ENCODE measurements around the gene CBX2.
A peak's percentile ranks its signal among the peaks of the same experiment; 100 is the strongest.
"Not testable (repeated sequence)": the region's sequence is repeated elsewhere in the genome, so short reads cannot be mapped to it uniquely, and the experiment has no call there.

CBX2 gene

DNA sequence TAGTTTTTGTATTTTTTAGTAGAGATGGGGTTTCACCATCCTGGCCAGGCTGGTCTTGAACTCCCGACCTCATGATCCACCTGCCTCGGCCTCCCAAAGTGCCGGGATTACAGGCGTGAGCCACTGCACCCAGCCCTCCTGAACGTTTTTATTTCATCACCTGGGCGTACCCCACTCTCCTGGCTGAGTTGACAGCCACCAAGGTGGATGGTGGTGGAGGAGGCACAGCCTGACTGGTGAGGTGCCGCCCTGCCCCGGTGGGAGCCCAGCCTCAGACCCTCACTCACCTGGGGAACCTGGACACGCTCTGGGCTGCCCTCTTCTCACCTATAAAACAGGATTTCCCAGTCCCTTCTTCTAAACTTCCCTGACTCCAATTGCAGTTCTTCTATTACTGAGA, 5.2 kb upstream of the CBX2 start:
- not testable (repeated sequence) for DNase-seq

DNA sequence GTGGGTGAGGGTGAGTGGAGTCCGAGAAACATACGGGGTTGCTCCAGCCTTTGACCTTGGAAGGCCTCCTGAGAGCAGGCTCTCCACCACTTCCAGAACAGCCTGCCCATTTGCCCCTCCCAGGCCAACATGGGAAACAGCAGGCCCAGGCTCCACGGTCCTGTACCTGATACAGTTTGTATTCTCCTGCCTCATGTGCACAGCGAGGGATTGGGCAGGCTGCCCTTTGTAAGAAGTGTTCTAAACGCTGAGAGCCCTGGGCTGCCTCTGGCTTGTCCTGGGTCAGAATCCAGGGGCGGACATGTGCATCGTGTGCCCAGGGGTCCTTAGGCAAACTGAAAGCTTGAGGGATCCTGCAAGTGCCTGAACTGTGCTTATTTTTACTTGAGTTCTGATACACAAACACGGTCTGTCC, 3.4 kb upstream of the CBX2 start:
- no peak for DNase-seq

DNA sequence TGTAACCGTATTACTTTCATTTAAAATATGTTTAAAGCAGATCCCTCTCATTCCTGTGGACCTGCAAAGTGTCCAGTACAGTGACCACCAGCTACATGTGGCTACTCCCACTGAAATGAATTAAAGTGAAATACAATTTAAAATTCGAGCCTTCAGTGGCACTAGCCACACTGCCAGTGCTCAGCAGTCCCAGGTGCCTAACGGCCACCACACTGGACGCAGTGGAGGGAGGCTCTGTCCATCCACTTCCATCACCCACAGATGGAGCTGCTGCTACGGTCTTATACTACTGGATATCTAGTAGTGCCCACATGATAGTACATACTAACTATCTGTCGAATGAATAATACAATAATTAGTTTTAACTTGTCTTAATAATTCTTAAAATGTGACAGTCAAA, 2.3 kb upstream of the CBX2 start:
- no peak for DNase-seq

DNA sequence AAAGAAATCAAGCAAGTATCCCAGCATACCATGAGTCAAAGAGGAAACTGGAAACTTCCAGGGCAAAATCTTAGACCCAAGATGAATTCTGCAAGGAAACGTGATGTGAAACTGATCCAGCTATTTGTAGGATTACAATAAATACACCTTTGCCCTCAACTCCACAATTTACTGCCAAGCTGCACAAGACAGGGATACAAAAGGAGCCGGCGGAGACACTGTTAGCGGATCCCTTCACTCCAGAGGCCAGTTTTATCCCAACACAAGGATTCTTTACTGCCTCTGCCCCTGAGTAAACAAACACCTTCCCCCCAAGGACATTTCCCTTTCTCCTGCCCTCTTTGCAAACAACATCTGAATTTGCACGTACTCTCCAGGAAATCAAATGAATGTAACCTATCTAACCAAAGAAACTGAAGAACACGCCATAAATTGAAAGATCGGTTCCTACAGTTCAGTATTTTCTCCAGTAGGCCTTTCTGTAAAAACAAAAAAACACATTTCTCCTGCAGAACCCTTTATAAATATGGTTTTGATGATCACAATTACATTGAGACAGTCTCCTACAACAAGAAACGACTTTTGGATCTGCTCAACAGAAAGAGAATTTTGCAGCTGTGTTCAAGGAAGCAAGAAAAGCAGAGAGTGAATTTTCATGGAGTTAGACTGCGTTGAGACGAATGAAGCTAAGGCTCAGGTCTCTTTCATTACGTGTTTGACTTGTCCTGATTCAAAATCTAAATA, 1.4 kb upstream of the CBX2 start:
- DNase-seq = no peak

DNA sequence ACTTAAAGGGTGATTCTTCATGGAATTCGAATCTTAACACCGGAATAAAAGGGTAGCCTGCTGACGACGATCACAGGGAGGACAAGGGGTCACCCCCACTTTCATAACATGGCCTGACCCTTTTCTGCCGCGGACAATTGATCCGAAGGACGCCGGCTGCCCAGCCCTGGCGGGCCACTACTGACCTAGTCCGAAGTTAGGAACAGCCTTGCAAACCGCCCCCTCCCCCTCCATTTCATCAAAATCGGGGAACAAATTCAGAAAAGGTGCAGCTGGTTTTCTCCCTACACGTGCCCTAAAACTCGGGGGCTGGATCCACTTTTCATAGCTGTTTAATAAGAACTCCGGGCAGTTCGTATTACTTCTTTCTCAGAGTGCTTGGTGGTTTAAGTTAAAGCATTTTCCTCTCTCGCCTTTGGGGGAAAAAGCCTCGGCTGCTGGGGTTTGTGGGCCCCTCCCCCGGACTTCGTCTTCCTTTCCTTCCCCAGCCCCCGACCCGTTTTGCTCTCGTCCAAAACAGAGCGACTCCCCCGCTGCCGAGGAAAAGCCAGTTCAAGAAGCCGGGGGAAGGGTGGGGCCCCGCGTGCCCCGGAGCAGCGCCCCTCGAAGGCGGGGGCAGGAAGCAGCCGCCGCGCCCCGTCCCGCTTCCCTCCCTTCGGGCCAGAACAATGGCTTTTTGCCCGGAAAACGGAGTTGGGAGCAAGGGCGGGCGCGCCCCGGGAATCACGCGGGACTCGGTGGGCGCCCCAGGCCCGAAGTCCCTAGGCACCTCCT, 641 bp upstream of the CBX2 start:
- DNase-seq = peak; percentile 67

DNA sequence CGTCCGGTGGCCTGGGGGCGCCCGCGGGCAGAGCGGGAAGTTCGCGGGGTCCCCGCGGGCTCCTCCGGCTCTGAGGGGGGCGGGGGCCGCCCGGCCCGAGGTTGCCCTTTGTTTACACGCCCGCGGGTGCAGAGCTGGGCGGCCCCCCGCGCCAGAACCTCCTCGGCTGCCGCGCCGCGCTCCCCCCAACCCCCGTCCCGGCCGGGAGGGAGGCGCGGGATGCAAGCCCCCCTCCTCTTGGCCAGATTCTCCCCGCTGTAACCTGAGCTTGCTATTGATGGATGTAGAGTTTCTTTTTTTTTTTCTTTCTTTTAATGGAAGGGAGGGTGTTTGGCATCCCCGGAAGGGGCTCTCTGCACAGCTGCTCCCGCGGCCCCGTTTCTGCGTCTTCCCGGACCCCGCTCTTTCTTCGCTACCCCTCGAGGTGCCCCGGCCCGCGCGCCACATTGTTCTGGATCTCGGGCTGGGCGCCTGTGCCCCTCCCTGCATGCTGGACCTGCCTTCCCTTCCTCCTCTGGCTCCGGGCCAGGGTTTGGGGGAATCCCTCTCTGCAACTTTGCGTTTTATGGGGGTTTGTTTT, 646 bp downstream of the CBX2 start:
- peak; percentile 47 for DNase-seq

DNA sequence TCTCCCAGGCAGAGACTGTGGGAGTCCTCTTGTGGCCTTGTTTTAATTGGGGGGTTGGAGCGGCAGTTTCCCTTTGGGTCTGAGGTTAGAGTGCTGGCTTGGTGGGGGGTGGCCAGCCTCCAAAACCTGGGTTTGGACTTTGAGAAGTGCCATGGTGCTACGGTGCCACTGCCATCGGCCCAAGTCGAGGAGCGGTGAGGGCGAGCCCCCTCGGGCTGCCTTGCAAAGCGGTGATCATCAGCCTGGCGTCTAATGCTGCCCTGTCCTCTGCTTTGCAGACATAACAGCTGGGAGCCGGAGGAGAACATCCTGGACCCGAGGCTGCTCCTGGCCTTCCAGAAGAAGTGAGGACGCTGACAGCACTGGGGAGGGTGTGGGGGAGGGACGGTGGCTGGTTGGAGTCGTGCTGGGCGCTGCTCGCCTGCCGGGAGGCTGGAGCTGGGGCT, 1.2 kb downstream of the CBX2 start:
- no peak for DNase-seq

DNA sequence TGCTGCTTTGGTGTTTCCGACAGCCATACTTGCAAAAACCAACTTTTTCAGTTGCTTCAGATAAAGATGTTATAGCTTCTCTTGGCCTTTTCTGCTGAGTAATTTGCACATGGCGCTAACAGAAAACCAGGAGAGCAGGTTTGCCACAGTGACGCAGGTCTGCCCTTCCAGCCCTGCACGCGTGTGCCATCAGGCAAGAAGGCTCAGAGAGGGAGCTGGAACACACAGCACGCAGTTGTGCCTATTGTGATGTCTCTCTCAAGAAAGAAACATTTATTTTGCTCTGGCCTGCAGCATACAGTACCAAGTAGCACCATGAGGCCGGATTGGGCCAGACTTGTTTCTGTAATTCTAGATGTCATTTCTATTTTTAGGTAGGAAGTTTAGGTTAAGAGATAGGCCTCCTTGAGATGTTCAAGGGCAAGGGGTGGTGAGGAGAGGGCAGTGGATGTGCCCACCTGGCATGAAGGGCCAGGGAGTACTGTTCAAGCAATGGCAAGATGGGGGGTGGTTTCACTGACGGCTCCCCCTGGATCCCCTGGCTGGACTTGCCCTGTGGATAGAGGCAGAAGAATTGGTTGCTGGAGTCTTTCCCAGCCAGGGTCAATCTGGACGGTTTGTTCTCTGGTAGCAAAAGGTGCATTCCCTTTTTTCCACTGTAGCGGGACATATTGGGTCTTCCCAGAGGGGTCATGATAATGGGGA, 1.9 kb downstream of the CBX2 start:
- peak; percentile 45 for DNase-seq

DNA sequence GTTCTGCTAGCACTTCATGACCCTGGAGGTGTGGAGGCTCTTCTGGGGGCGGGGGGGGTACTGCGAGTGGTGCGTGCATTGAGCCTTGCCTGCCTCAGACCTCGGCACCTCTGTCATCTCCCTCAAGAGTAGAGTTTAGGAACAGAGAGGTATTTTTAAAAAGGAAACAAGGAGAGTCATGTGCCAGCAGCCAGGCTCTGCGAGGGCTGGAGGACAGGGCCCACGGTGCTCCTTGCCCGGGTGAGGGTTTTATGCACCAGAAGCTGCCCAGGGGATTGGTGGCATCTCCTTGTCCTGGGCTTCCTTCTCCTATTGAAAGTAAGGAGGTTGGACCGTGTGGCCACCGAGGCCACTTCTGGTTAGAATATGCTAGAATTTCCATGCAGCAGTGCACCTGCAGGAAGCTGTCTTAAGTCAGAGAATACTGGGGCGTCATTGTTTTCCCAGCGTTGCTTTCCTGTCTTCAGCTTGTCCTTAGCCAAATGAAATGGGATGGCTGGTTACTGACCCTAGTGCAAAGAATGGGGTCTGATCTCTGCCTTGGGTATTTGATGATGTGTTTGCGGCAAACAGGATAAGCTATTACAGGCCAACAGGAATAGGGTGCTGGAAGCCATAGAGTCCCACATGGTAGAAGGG, 3.2 kb downstream of the CBX2 start:
- no peak for DNase-seq

DNA sequence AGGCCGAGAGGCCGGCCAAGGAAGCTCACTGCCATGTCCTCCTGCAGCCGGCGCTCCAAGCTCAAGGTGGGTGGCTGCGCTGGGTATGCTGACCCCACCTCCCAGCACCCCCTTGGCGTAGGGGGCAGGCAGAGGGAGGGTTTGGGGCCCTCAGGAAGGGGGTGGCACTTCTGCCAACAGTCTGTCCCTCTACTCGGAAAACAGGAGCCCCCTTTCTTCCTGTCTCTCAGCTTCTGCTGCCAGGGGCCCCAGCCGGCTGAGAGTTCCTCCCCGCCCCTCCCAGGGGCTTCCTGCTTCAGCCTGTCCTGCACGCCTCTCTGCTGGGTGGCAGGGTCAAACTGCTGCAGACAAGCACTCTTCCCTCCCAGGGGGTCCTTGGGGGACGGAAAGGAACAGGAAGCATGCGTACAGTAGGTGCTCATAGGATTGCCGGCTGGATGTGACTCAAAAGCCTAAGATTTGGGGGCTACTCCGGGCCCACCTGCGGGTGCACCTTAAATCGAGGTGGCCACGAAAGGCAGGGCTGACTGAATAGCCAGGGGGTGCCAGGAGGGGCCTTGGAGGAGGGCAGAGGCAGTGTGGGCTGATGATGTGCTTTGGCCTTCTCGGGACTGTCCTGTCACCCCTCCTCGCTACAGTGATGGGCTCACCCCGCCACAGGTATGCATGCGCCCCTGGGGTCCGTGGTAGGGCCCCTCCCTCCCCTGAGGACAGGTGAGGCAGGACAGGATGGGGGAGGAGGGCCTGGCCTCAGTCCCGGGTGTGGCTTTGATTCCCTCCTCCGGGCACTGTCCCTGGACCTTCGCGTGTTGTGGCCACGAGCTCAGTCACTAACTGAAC, 4.0 kb downstream of the CBX2 start:
- DNase-seq = no peak

DNA sequence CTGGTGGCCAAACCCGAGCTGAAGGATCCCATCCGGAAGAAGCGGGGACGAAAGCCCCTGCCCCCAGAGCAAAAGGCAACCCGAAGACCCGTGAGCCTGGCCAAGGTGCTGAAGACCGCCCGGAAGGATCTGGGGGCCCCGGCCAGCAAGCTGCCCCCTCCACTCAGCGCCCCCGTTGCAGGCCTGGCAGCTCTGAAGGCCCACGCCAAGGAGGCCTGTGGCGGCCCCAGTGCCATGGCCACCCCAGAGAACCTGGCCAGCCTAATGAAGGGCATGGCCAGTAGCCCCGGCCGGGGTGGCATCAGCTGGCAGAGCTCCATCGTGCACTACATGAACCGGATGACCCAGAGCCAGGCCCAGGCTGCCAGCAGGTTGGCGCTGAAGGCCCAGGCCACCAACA, 5.9 kb downstream of the CBX2 start:
- DNase-seq = no peak

DNA sequence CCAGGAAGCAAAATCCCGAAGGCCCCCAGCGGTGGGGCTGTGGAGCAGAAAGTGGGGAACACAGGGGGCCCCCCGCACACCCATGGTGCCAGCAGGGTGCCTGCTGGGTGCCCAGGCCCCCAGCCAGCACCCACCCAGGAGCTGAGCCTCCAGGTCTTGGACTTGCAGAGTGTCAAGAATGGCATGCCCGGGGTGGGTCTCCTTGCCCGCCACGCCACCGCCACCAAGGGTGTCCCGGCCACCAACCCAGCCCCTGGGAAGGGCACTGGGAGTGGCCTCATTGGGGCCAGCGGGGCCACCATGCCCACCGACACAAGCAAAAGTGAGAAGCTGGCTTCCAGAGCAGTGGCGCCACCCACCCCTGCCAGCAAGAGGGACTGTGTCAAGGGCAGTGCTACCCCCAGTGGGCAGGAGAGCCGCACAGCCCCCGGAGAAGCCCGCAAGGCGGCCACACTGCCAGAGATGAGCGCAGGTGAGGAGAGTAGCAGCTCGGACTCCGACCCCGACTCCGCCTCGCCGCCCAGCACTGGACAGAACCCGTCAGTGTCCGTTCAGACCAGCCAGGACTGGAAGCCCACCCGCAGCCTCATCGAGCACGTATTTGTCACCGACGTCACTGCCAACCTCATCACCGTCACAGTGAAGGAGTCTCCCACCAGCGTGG, 6.5 kb downstream of the CBX2 start:
- no peak for DNase-seq

DNA sequence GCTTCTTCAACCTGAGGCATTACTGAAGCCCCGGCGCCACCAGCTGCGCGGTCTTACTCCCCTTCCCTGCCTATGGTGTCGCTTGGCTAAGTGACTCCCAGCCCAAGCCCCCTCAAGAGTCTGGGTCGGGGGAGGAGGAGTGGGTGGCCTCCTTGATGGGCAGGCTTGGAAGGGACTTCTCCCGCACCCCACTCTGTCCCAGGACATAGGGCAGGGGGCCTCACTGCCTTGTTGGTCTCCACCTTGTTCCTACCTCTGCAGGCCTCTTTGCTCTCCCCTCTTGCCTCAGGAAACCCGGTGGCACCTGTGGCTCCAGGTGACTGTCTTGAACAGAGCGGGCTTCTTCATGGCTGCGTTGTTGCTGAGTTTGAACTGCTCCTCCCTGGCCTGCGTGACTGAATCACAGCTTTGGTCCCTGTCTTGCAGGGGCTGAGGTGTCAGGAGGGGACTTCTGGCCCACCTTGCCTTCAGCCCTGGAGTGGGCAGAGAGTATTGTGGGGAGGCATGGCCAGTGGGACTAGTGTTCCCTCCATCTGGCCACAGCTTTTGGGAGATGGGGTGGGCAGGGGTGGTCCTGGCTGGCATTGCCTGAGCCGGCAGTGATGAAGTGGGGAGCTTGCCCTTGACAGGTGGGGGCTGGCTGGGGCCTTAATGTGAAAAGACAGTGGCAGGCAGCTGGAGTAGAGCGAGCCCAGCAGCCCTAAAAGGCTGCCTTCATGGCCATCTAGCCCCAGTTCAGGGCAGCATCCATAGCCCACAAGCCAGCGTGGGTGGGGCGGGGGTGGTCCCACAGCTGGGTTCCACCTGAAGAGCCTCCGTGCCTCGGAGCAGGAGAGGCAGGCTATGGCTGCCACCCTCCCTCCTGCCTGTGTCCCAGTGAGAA, 7.3 kb downstream of the CBX2 start:
- DNase-seq = no peak

DNA sequence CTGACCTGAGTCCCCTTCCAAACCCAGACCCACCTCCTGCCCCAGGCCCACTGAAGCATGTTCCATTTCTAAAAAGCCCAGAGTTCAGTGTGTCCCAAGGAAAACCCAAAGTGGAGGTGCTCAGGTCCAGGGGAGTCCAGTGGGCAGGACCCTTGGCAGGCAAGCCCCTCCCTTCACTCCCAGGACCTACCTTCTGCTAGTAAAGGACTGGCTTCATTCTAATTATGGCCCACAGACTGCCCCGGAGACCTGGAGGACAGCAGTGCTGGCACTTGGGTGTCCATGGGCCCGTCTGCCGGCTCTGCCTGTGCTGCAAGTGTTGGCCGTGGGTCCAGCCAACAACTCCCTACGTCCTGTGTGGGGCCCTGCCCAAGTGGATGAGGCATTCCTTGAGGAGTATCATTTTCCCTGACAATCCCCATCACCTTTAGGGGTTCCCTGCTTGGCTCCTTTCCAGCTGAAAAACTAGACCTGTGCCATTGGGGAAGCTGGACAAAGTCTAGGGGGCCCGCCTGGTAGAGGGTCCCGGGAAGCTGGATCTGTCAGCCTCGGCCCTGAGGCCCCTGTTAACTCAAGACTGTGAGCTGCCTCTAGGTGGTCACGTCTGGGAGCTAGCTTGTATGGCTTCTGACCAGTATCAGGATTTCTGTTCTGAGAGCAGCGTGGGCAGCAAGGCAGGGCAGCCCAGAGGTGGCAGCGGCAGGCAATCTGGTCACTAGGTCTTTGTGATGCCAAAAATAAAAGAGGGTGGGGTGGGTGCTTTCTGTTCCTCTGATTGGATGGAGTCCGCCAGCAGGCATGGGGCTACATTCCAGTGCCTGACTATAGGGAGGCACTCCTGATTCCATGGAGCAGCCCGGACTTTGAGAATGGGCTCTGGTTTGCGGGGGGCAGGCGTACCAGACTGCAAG, 8.2 kb downstream of the CBX2 start:
- no peak for DNase-seq

DNA sequence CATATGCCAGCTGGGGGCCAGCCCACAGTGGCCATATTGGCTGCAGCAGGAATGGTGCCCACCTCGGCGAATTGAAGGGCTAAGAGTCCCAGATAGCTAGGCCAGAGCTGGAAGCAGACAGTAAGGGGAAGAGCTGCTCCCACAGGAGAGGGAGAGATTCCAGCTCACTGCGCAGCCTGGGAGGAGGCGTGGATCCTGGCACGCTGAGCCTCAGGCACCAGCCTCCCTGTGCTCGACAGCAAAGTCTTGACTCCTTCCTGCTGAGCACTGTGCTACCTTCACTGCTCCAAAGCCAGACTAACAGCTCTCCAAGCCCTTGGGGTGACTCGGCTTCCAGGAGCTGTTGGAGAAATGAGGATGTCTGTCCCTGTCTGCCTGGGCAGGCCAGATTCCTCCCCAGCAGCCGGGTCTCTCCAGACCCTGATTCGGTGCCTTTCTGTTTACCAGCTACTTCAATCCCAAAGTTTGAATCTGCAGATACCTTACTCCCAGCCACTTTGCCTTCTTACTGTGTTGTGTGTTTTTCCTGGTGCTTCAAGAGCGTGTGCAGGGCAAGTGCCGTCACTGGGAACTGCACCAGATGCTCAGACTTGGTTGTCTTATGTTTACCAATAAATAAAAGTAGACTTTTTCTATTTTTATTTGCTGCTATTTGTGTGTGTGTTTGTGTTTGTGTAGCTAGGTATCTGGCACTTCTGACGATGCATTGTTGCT, 9.1 kb downstream of the CBX2 start:
- DNase-seq = no peak

DNA sequence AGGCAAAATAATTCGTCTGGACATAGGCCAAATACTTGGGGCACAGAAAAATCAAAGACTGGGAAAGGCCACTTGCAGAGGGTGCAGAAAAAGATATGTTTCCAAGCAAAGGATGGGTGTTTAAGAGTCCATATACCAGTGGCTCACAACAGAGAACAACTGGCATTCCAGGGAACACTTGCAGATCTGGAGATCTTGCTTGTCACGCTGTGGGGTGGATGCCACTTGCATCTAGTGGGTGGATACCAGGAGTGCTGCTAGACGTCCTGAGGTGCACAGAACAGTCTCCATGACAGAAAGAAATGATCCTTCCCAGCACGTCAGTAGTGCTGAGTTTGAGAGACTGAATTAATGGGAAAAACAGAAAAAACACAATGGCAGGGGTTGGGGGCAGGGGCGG, 10.5 kb downstream of the CBX2 start:
- DNase-seq = no peak

DNA sequence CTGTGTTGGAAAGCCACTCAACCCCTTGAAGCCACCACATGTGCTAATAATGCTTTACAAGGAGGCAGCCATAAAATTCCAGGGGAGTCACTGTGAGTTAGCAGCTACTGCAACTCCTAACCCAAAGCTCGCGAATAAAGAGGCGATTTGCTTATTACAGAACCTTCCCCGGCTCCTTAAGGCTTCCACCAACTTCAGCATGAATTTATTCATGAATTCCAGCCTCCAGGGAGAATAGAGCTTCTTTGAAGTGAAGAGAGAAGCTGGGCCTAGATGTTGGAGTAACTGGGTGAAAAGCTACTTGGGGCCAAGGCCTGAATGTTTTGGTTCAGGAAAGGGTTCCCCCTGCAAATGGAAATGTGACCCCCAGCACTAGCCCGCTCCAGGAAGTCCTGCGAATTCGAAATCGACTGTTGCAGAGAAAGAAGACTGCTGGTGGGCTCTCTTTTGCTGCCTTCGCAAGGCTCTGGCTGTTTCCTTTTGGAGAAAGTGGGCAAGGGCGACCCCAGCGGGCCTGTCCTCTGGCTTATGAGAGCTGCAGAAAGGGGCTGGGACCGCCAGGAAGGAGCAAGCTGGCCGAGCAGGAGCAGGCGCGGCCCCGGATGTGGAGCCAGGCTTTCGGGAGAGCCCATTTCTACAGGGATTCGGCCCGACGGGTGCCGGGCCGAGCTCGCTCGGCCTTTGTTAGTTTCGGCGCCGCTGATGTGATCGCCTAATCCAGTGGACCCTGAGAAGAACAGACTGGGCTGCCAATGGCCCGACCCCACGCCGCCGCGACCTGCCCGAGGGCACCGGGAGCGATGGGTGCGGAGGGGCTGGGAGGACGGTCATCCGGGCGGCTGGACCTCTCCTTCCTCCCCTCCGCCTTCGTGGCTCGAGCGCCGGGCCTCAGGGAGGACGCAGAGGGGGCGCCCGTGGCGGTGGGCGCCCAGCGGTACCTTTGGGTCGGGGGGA, 11.3 kb downstream of the CBX2 start:
- no peak for DNase-seq

Measured in DMS53 (cell line).